ENCODE results near the gene UTF1. TPM values are rescaled to one million over a fixed set of nuclear protein-coding genes. Genes with fewer than 3 reads are reported as not detected.

Gene UTF1
- total and polyA plus RNA-seq, 2 of the 8 experiments (the other 6 are each of a cell fraction or from before 2014, with no cell fraction given), result 0.47 to 21.8 TPM

GRCh38 chr10:133246236-133246626 is 16.2 kb downstream of the UTF1 start:
- no peak overlapping the region for H2AFZ ChIP-seq (ENCODE audit: low read length)
- H2BK15ac ChIP-seq (ENCODE audit: low read length), result no peak overlapping the region
- no peaks in the 10 kb centered on the region; a peak in 3 of 8 replicates for H3K36me3 ChIP-seq (ENCODE audit: control insufficient read depth in 2 of 4, insufficient read depth in 4 of 4, low read length in 3 of 4)
- no peak overlapping the region for H3K14ac ChIP-seq (ENCODE audit: insufficient read length)
- no peak overlapping the region for H4K8ac ChIP-seq (ENCODE audit: extremely low read depth, insufficient read depth, low read length)
- no peak overlapping the region for H2AK5ac ChIP-seq (ENCODE audit: low read depth, low read length)
- ChIA-PET POLR2A (ENCODE audit: partially characterized antibody) (interaction anchor here (1.0 to 2.3 kb wide), 4 partner anchors 8 to 27 kb away, joined by 3 to 6 read pairs (median 4); partner anchors contain the start of gene VENTX), CTCF (ENCODE audit: partially characterized antibody) (interaction anchor here (1.1 to 3.6 kb wide), 13 partner anchors 12 to 343 kb away, joined by 3 to 24 read pairs (median 8); no protein-coding TSS in a partner anchor)
- H3K4ac ChIP-seq (replicated peaks; ENCODE audit: insufficient read length, low read depth, low read length), result no peak overlapping the region
- 0 out of 2 replicates have a peak, but pooled peaks cover 1% of the 10 kb centered on the region for H3K23me2 ChIP-seq (ENCODE audit: low read depth, low read length)
- no peak overlapping the region for H3K27ac ChIP-seq (ENCODE audit: low read depth, low read length)
- no peak overlapping the region for H3K23ac ChIP-seq (ENCODE audit: insufficient read length)
- H2BK12ac ChIP-seq (ENCODE audit: low read depth, low read length), result no peak overlapping the region
- DNase-seq (ENCODE audit: low read depth in 1 of 2, low spot score in 2 of 2), result no peak
- H4K5ac ChIP-seq (ENCODE audit: insufficient read length, low read depth, low read length), result no peak overlapping the region
- H3K79me2 ChIP-seq (ENCODE audit: control insufficient read depth in 1 of 2, insufficient read depth in 2 of 2, low read length in 2 of 2), result no peaks in the 10 kb centered on the region
- H2BK120ac ChIP-seq (replicated peaks; ENCODE audit: low read depth, low read length), result no peak overlapping the region
- no peak overlapping the region for H3K4me3 ChIP-seq (ENCODE audit: extremely low read depth in 1 of 4, insufficient read depth in 2 of 4, low read depth in 3 of 4, low read length in 4 of 4)
- H3K9ac ChIP-seq (replicated peaks in 1 of 4; ENCODE audit: extremely low read depth in 1 of 4, low read depth in 3 of 4, low read length in 3 of 4), result no peak overlapping the region
- no peak for FAIRE-seq
- H4K91ac ChIP-seq (replicated peaks; ENCODE audit: insufficient read length, low read length), result peak overlapping the region; percentile 3
- H3K79me1 ChIP-seq (ENCODE audit: low read depth, low read length), result 0 out of 2 replicates have a peak, but pooled peaks cover 2% of the 10 kb centered on the region
- no peak overlapping the region for H3K18ac ChIP-seq (ENCODE audit: extremely low read depth, low read length)
- WGBS, 2 experiments (ENCODE audit: extremely low coverage in 1 of 2, insufficient coverage in 1 of 2, insufficient read length in 1 of 2, insufficient replicate concordance in 2 of 2, low coverage in 1 of 2, low lambda C conversion rate in 2 of 2, missing lambda C conversion rate in 1 of 2), result 92% methylated on average over 11 of the region's 12 CpGs; no CpG with 5 or more reads in 1 of the 2 experiments
- H3K4me1 ChIP-seq (replicated peaks in 1 of 4; ENCODE audit: control insufficient read depth in 3 of 4, insufficient read depth in 4 of 4, low read length in 3 of 4), result peaks cover 0 to 15% (median 8%) of the 10 kb centered on the region in 4 experiments; a peak in 5 of 7 replicates
- no peak overlapping the region for H3K4me2 ChIP-seq (ENCODE audit: insufficient read depth in 1 of 2, low read depth in 2 of 2, low read length in 2 of 2)
- H3K27me3 ChIP-seq (replicated peaks in 1 of 4; ENCODE audit: control insufficient read depth in 3 of 4, extremely low read depth in 1 of 4, insufficient read depth in 3 of 4, low read length in 3 of 4), result no peaks in the 10 kb centered on the region; a peak in 3 of 7 replicates
- H3K56ac ChIP-seq (replicated peaks; ENCODE audit: insufficient read length, low read depth, low read length), result no peak overlapping the region
- peaks cover 0 to 6% of the 10 kb centered on the region in 2 experiments for H4K20me1 ChIP-seq (replicated peaks in 1 of 2; ENCODE audit: control insufficient read depth in 1 of 2, insufficient read depth in 2 of 2, low read length in 2 of 2)
- no peak overlapping the region for H2BK5ac ChIP-seq (ENCODE audit: low read depth, low read length)
- H3K9me3 ChIP-seq (ENCODE audit: insufficient read depth in 2 of 2, low read depth in 1 of 2, low read length in 1 of 2), result no peaks in the 10 kb centered on the region
- 0 out of 2 replicates have a peak overlapping the region, but pooled peaks have one; percentile 18 for H2BK20ac ChIP-seq (ENCODE audit: low read length)
